Measurements from ENCODE around the gene ZBTB8B.

Gene ZBTB8B

DNA sequence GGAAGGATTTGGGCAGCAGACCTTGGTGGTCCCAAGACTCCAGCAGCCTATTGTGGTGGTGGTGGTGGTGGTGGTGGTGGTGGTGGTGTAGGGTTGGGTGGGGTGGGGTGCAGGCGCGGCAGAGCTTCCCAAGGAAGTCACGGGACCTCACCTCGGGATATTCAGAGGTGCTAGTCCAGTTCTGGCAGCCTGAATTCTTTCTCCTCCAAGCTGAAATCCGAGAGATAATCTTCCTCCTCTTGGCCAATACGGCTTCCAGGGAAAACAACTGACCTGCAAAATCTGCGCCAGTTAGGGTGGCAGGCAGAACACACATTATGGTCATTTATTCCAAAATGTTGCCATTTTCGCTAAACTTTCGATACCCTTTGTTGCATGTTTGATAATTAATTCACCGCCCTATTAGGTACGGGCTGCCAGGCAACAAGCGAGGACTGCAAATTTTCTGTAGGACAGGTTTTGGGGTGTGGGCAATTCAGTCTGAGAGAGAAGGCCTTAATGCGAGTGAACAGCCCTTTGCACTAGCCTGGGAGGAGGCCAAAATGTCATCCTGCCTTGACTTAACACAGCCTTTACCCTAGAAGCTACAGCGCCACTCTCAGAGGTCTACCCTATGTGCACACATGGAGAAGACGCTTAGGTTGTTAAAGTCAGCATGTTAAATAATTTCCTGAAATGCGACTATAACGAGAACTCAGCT, 37.5 kb upstream of the ZBTB8B start (continued):
- TF ChIP-seq HIC1 (tag by site-specific recombination; IDR thresholded peaks at IDR 0.05) (no peak), ZNF248 (tag by site-specific recombination; IDR thresholded peaks at IDR 0.05) (no peak)
- TF ChIP-seq, protein P1, sequence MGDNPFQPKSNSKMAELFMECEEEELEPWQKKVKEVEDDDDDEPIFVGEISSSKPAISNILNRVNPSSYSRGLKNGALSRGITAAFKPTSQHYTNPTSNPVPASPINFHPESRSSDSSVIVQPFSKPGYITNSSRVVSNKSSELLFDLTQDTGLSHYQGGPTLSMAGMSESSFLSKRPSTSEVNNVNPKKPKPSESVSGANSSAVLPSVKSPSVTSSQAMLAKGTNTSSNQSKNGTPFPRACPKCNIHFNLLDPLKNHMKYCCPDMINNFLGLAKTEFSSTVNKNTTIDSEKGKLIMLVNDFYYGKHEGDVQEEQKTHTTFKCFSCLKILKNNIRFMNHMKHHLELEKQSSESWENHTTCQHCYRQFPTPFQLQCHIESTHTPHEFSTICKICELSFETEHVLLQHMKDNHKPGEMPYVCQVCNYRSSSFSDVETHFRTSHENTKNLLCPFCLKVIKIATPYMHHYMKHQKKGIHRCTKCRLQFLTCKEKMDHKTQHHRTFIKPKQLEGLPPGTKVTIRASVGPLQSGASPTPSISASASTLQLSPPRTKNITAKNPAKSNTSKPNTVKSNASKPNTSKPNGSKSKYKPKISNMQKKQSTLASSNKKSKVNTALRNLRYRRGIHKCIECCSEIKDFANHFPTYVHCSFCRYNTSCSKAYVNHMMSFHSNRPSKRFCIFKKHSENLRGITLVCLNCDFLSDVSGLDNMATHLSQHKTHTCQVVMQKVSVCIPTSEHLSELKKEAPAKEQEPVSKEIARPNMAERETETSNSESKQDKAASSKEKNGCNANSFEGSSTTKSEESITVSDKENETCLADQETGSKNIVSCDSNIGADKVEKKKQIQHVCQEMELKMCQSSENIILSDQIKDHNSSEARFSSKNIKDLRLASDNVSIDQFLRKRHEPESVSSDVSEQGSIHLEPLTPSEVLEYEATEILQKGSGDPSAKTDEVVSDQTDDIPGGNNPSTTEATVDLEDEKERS (tag by site-specific recombination; IDR thresholded peaks at IDR 0.05): no peak

- TF ChIP-seq ZNF610 (tag by site-specific recombination; IDR thresholded peaks at IDR 0.05; ENCODE audit: borderline replicate concordance) (no peak), ZXDB (tag by site-specific recombination; IDR thresholded peaks at IDR 0.05) (no peak), PRDM4 (tag by site-specific recombination; IDR thresholded peaks at IDR 0.05) (no peak), HIC1 (tag by site-specific recombination; IDR thresholded peaks at IDR 0.05) (no peak), ZNF292 (tag by site-specific recombination; IDR thresholded peaks at IDR 0.05; ENCODE audit: borderline replicate concordance, low read depth) (no peak)
- POLR2A ChIA-PET: no interaction called here
- no peaks in the 10 kb centered on the region for H3K9me3 ChIP-seq (ENCODE audit: control insufficient read depth, insufficient read depth, low read depth, low read length)
- CTCF ChIA-PET: no interaction called here
- H3K27ac ChIP-seq (ENCODE audit: extremely low read depth, low read depth, low read length): no peak overlapping the region
- no peaks in the 10 kb centered on the region for H3K36me3 ChIP-seq (ENCODE audit: control insufficient read depth in 2 of 2, insufficient read depth in 1 of 2, low read length in 2 of 2)
- H3K4me1 ChIP-seq (ENCODE audit: control insufficient read depth, insufficient read depth, low read length): no peaks in the 10 kb centered on the region
- H3K4me3 ChIP-seq (ENCODE audit: low read depth, low read length): no peak overlapping the region
Measured at GRCh38 chr1:32431736-32432400, 33.0 kb upstream of the ZBTB8B start.

DNA sequence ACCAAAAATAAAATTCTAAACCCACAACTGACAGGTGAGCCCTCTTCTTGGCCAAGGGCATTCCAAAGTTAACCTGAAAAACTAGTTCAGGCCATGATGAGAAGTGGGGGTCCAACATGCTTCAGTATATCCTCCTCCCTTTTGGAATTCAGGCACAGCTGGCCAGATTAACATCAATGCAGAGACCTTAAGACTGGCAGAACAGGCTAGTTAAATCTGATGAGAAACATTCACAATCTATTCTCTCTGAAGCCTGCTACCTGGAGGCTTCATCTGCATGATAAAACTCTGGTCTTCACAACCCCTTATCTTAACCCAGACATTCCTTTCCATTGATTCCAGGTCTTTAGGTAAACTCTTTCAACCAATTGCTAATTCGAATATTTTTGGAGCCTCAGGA, 26.7 kb upstream of the ZBTB8B start:
- CTCF ChIA-PET: interaction anchor here (0.7 to 1.0 kb wide), 2 partner anchors 10 kb away, joined by 3 to 4 read pairs; no protein-coding TSS in a partner anchor

More for the DNA sequence above, 26.7 kb upstream of the ZBTB8B start:
- POLR2A ChIA-PET: no interaction called here
- no peak for TF ChIP-seq ZNF501 (tag by site-specific recombination; IDR thresholded peaks at IDR 0.05)
- TF ChIP-seq ZNF148 (tag by site-specific recombination; IDR thresholded peaks at IDR 0.05; ENCODE audit: borderline replicate concordance): no peak
- TF ChIP-seq SETDB1 (IDR thresholded peaks at IDR 0.05; ENCODE audit: insufficient read length, low read length): no peak
- TF ChIP-seq PRDM4 (tag by site-specific recombination; IDR thresholded peaks at IDR 0.05): no peak
- no peak for TF ChIP-seq PRDM1 (tag by site-specific recombination; IDR thresholded peaks at IDR 0.05)
- no peak for TF ChIP-seq YY2 (tag by site-specific recombination; IDR thresholded peaks at IDR 0.05)
- Histone ChIP-seq H3K27ac (ENCODE audit: extremely low read depth, low read depth, low read length) (no peak overlapping the region), H3K9me3 (ENCODE audit: control insufficient read depth, insufficient read depth, low read depth, low read length) (no peaks in the 10 kb centered on the region), H3K36me3 (ENCODE audit: control insufficient read depth in 2 of 2, insufficient read depth in 1 of 2, low read length in 2 of 2) (no peaks in the 10 kb centered on the region), H3K4me1 (ENCODE audit: control insufficient read depth, insufficient read depth, low read length) (no peaks in the 10 kb centered on the region), H3K4me3 (ENCODE audit: low read depth, low read length) (no peak overlapping the region)

All from HEK293 (cell line).